Mononuclear cell (primary cell): ENCODE measurements around the gene EIF1. TPM values are rescaled to one million over a fixed set of nuclear protein-coding genes. Genes with fewer than 3 reads are reported as not detected.
"Not testable (repeated sequence)": the region's sequence is repeated elsewhere in the genome, so short reads cannot be mapped to it uniquely, and the experiment has no call there.

Experiments used
- H3K27me3 ChIP-seq: 2 replicates; pipeline ENCODE4 v1.6.0; 2011; ENCODE audit warnings: low read length, control low read depth; ENCODE audit not compliant: insufficient read depth
- H3K4me1 ChIP-seq: 2 replicates; pipeline ENCODE4 v1.5.1; 2011; ENCODE audit warnings: mild to moderate bottlenecking, low read length, control low read depth; ENCODE audit not compliant: insufficient read depth
- H3K4me3 ChIP-seq: 2 replicates; pipeline ENCODE4 v1.5.1; 2011; ENCODE audit warnings: mild to moderate bottlenecking, low read length, moderate library complexity
- H3K9me3 ChIP-seq: 2 replicates; pipeline ENCODE4 v1.5.1; 2011; ENCODE audit warnings: low read depth, mild to moderate bottlenecking, control low read depth, low read length
- total RNA-seq: library from RNA; depleted of rRNA; stranded (reverse); fragments of >200 nt; gene quantifications from one replicate; pipeline ENCODE4 v1.2.3, GENCODE V29; 2012

Gene EIF1
- total RNA-seq, 1 donor: 719 TPM

DNA sequence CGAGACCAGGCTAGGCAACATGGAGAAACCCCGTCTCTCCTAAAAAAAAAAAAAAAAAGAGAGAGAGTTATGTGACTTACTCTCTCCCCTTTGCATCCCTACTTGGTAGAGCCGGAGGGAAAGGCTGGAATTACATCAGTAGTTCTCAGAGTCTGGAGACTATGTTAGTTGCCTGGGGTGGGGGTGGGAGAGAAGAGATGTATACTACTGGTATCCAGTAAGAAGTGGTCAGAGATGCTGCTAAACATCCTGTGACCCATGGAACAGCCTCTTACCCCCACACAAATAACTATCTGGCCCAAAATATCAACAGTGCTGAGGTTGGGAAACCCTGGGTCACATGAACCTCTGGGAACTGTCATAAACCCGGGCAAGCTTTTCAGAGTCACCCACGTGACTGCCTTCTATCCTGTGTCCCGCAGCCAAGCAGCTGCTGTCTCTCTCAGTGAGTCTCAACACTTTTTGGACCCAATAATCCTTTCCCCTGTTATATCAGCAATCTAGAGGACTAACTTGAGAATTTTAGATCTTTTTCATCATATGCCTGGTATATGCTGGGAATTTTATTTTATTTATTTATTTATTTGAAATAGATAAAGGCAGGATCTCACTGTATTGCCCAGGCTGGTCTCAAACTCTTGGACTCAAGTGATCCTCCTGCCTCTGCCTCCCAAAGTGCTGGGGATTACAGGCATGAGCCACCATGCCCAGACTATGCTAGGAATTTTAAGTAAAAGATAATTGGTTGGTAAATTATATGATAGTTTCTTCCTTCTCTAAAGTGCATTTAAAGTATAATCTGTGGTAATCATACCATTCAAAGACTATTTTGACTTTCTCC lies 8.7 kb downstream of the EIF1 start:
- H3K27me3 ChIP-seq: no peaks in the 10 kb centered on the region
- H3K9me3 ChIP-seq: no peaks in the 10 kb centered on the region
- H3K4me3 ChIP-seq: no peak overlapping the region
- H3K4me1 ChIP-seq: peaks cover 20% of the 10 kb centered on the region

DNA sequence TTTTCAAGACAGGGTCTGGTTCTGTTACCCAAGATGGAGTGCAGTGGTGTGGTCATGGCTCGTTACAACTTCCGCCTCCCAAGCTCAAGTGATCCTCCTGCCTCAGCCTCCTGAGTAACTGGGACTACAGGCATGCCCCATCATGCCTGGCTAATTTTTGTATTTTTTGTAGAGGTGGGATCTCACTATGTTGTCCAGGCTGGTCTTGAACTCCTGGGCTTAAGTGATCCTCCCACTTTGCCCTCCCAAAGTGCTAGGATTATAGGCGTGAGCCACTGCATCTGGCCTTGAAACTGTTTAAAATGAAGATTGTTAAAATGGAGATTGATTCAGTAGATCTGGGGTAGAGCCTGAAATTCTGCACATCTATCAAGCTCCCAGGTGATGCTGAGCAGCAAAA lies 12.2 kb downstream of the EIF1 start:
- H3K27me3 ChIP-seq, H3K9me3 ChIP-seq, H3K4me3 ChIP-seq: not testable (repeated sequence)
- peaks cover 17% of the 10 kb centered on the region for H3K4me1 ChIP-seq

DNA sequence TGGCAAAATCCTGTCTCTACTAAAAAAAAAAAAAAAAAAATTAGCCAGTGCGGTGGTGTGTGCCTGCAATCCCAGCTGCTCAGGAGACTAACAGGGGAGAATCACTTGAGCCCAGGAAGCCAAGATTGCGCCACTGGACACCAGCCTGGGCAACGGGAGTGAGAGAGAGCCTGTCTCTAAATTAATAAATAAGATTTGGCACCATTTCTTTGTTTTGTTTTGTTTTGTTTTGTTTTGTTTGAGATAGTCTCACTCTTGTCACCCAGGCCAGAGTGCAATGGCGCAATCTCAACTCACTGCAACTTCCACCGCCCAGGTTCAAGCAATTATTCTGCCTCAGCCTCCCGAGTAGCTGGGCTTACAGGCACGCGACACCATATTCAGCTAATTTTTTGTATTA lies 14.0 kb downstream of the EIF1 start:
- no peaks in the 10 kb centered on the region for H3K4me1 ChIP-seq
- H3K27me3 ChIP-seq: no peaks in the 10 kb centered on the region
- H3K4me3 ChIP-seq: no peak overlapping the region
- no peaks in the 10 kb centered on the region for H3K9me3 ChIP-seq

DNA sequence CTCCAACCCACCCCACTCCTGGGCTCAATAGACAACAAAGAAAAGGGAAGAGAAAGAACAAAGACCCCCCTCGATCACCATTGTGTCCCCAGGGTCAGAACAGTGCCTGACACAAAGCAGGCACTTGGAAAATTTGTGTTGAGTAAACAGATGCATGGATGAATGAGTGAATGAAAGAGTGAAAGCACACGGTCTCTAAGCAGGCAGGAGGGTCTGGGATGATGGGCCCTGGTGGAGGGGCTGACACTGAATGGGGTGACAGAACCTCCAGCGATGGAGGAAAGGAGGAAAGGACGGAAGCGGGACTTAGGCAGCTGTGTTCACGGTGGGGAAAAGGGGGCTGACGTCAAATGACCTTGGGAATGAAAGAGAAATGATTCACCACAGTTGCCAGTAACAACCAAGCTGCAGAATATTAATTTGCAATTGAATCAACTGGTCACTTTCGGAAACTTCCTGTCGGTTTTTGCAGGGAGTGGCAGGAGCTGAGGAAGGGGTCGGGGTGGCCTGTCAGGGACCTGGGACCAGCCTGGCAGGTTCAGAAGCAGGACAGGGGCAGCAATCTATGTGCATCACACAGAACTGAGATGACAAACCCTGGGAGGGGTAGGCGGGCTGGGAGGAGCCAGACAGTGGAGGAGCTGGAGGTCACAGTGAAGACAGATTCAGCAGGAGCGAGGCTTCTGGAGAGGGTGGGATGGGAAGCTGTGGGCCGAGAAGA lies 16.7 kb downstream of the EIF1 start:
- Histone ChIP-seq H3K4me3 (no peak overlapping the region), H3K9me3 (no peaks in the 10 kb centered on the region), H3K27me3 (no peaks in the 10 kb centered on the region), H3K4me1 (no peaks in the 10 kb centered on the region)

DNA sequence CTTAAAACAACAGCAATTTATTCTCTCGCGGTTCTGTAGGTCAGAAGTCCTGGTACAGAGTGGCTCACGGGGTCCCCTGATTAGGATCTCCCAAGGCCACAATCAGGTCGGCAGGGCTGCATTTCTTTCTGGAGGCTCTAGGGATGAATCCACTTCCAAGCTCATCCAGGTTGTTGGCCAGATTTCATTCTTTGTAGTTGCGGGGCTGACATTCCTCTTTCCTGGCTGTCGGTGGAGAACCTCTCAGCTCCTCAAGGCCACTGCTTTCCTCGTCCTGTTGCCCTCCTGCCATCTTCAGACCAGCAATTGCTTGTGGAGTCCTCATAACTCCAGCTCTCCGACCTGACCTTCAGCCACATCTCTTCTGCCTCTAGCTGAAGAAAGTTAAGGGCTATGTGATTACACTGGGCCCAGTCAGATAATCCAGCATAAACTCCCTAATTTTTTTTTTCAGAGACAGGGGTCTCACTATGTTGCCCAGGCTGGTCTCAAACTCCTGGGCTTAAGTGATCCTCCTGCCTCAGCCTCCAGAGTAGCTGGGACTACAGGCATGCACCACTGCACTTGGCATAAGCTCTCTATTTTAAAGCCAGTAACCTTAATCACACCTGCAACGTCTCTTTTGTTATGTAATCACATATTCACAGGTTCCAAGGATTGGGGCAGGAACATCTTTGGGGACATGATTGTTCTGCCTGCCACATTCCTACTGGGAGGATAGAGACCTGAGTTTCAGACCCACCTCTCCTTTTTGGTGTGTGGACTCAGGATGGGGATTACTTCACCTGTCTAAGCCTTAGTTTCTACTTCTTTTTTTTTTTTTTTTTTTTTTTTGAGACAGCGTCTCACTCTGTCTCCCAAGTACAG lies 19.4 kb downstream of the EIF1 start:
- Histone ChIP-seq H3K9me3 (no peaks in the 10 kb centered on the region), H3K27me3 (no peaks in the 10 kb centered on the region), H3K4me1 (no peaks in the 10 kb centered on the region), H3K4me3 (no peak overlapping the region)

DNA sequence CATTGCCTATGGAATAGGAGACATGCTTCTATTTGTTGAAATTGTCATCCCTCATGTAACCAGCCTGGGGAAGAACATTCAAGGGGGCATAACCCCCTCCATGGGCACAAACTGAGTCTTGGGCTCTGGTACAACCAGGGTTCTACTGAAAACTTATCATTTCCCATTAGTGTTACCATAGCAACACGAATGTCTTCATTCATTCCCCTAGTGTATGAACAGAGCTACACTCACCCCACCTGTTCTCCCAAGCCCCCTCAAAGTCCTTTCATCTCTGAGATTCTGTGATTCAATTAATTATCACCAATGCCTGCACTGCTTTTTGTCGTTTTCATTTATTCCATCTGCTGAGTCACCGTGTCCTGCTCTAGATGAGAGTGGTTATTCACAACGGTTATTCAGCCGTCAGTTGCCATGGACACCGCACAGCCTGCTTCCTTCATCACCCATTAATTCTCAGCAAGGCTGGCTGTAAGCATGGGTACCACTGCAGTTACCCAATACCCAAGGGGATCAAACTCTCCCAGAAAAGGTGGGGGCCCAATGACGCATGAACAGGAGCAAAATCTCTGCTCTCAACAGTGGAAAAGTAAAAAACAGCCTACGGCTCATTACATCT lies 21.9 kb downstream of the EIF1 start:
- no peak overlapping the region for H3K4me3 ChIP-seq

DNA sequence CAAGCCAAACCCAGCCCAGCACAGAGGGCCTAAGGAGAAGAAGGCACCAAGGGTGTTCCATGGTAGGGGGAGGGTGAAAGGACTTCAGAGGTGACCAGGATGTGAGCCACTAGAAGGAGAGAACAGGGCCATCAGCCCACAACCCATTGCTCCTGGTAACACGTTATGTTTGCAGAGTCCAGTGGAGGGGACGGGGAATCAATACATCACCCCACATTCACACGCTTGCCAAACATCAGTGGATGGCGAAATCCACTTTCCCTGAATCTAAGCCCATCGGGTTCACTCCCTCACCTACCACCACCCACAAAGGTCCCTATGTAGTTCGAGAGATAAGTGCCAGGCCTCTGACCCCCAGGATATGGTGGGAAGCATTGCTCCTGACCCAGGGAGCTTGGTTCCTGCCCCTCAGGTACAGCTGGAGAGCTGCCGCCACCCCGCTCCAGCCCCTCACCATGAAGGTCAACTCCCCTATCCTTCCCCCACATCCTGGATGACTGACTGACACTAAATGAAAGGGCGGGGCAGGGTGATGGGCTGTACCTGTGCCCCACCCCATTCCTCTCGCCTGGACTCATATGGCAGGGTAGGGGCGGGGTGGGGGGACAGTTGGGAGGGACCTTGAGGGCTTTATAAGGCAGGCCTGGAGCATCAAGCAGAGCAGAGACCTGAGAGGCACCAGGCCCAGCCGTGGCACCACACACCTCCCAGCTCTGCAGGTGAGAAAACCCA lies 23.1 kb downstream of the EIF1 start, which contains the start of gene GAST:
Gene GAST (plus strand): TSS at position 663 of the 732 bp plus-strand sequence. CDS start 3,106 bp downstream, outside the sequence.
- Histone ChIP-seq H3K4me1 (no peaks in the 10 kb centered on the region), H3K9me3 (no peaks in the 10 kb centered on the region), H3K4me3 (no peak within 1 kb of the TSS), H3K27me3 (no peaks in the 10 kb centered on the region)

More for the DNA sequence above, 21.9 kb downstream of the EIF1 start:
- Histone ChIP-seq H3K27me3 (no peaks in the 10 kb centered on the region), H3K9me3 (no peaks in the 10 kb centered on the region), H3K4me1 (no peaks in the 10 kb centered on the region)

DNA sequence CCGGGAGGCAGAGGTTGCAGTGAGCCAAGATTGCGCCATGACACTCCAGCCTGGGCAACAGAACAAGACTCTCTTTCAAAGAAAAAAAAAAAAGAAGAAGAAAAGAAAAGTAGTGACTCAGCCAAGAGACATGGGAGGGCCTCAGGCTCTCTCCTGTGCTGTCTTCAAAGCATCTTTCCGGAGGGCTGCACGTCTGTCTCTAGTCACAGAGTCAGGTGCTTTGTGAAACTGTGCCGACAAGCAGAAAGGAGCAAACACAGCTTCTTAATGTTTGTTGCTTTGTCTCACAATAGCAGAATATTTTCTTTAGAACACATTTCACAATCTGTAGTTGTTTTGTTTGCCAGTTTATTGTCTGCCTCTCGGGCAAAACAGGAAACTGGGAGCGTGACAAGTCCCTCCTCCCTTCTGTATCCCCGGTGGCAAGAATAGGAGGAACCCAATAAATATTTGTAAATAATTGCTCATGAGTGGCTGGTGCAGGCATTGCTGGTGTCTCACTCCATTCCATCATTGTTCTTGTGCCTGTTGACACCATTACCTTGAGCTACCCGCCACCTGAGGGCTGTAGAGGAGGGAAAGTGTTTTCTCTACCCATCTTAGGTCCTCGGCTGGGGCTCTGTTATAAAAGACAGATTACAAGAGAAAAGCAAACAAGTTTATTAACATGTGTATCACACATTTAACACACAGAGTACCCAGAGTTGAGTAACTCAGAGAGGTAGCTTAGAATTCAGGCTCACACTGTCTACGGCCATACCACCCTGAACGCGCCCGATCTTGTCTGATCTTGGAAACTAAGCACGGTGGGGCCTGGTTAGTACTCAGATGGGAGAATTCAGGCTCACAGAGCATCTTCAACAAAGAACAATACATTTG lies 29.0 kb downstream of the EIF1 start:
- H3K4me1 ChIP-seq: peaks cover 6% of the 10 kb centered on the region
- H3K27me3 ChIP-seq: no peaks in the 10 kb centered on the region
- no peaks in the 10 kb centered on the region for H3K9me3 ChIP-seq
- H3K4me3 ChIP-seq: no peak overlapping the region

DNA sequence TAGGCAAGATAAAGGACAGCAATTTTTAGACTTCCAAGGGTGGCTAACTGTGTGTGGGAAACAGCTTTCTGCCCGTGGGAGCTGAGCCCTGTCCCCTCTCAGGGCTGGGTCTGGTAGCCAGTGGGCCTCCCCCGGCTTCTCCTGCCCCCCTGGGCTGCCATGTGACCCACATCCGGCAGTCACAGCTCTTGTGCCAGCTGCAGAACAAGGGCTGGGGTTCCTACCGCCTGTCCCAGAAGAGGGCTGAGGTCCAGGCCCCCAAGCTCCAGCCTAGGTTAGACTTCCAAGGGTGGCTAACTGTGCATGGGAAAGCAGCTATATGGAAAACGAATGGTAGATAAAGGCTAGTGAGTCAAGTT lies 29.6 kb downstream of the EIF1 start:
- Histone ChIP-seq H3K9me3 (no peaks in the 10 kb centered on the region), H3K4me1 (peaks cover 6% of the 10 kb centered on the region), H3K4me3 (no peak overlapping the region), H3K27me3 (no peaks in the 10 kb centered on the region)

DNA sequence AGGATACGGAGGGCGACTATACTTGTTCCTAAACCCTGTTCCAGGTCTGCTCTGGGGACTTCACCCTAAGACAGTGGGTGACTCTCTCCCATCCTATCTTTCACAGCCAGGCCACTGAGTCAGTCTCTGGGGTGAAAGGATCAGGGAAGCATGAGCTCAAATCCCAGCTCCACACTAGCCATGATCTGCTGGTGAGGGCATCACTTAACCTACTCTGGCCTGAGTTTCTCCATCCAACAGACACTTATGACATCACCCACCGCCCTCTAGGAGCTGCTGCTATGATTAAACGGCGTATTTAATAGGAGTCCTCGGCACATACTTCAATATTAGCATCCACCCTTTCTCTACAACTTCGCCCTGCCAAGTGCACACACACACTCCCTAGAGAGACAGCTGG lies 33.5 kb downstream of the EIF1 start:
- no peaks in the 10 kb centered on the region for H3K27me3 ChIP-seq
- no peak overlapping the region for H3K4me3 ChIP-seq
- peaks cover 6% of the 10 kb centered on the region for H3K4me1 ChIP-seq
- H3K9me3 ChIP-seq: no peaks in the 10 kb centered on the region

DNA sequence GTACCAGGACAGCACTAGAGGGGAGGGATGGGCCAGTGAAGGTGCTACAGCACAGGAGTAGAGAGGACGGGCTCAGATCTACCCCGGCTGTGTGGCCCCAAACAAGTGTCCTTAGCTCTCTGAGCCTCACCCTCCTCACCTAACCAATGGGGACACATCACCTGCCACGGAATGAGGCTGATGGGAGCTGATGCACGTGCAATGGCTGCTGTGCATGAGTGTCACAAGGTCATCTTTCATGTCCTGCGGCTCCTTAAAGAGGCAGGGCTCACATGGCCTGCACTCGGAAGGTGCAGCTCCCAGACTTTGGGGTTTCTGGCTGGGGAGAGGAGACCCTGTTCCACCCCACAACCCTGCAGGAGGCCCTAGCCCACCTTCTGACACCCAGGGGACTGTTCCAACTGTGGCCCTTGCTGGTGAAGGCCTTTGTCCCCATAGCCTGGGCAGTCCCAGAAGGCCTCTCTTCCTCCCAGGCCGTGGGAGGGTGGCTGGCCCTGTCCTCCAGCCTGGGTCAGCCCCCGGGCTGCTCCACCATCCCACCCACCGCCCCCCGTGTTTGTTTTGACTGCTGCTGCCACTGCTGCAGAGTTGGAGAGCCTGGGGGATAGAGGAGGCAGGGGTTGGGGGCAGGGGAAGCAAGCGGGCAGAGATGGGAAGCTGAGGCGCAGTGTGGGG lies 35.3 kb downstream of the EIF1 start:
- H3K4me1 ChIP-seq: no peaks in the 10 kb centered on the region
- no peaks in the 10 kb centered on the region for H3K9me3 ChIP-seq
- no peak overlapping the region for H3K4me3 ChIP-seq
- H3K27me3 ChIP-seq: no peaks in the 10 kb centered on the region

DNA sequence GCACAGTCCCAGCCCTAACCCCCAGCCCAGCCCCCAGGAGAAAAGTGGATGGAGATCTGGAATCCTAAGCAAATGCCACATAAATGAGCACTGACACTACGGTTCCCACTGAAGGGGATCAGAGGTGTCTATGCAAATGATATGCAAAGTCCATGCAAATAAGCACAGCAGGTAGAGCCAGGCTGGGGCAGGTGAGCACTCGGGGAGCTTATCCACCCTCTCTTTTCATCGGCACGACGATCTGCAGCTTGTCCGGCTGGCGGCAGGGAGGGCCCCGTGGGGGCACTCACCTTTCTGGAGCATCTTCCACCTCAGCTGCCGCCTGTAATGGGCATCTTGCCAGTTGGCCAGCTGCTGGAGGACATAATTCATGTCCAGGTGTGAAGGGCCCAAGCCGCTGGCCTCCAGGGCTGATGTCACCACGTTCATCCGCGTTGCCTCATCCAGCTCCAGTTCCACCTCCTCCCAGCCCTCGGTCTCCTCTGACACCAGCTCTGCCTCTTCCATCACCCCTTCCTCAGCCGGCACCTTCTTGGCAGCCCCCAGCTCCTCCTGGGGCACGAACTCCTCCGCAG lies 35.9 kb downstream of the EIF1 start:
- Histone ChIP-seq H3K4me3 (no peak overlapping the region), H3K27me3 (no peaks in the 10 kb centered on the region)

DNA sequence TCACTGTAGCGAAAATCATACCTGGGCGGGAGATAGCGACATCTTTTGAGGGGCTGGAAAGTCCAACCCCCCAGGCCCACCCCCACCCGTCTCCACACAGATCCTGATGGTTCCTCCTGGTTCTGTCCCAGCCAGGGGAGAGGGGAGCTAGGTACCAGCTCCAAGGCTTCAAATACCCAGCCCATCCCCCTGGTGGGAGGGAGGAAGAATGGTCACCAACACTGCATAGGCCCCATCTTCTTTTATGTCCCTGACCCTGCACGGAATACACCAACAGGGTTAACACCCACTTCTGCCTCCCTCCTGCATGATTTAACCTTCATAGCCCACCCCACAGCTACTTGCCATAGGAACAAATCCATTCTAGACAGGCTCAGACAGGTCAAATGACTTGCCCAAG lies 36.4 kb downstream of the EIF1 start:
- Histone ChIP-seq H3K4me3 (no peak overlapping the region), H3K9me3 (no peaks in the 10 kb centered on the region), H3K4me1 (no peaks in the 10 kb centered on the region), H3K27me3 (no peaks in the 10 kb centered on the region)

More for the DNA sequence above, 35.9 kb downstream of the EIF1 start:
- no peaks in the 10 kb centered on the region for H3K9me3 ChIP-seq
- no peaks in the 10 kb centered on the region for H3K4me1 ChIP-seq
